KG1 (cell line): ENCODE measurements around the gene HDGFL2.
A peak's percentile ranks its signal among the peaks of the same experiment; 100 is the strongest.

Source experiments
- DNase-seq: peaks from one replicate; lab custom pipeline; 2025; lab: John Stamatoyannopoulos, UW

Gene HDGFL2

DNA sequence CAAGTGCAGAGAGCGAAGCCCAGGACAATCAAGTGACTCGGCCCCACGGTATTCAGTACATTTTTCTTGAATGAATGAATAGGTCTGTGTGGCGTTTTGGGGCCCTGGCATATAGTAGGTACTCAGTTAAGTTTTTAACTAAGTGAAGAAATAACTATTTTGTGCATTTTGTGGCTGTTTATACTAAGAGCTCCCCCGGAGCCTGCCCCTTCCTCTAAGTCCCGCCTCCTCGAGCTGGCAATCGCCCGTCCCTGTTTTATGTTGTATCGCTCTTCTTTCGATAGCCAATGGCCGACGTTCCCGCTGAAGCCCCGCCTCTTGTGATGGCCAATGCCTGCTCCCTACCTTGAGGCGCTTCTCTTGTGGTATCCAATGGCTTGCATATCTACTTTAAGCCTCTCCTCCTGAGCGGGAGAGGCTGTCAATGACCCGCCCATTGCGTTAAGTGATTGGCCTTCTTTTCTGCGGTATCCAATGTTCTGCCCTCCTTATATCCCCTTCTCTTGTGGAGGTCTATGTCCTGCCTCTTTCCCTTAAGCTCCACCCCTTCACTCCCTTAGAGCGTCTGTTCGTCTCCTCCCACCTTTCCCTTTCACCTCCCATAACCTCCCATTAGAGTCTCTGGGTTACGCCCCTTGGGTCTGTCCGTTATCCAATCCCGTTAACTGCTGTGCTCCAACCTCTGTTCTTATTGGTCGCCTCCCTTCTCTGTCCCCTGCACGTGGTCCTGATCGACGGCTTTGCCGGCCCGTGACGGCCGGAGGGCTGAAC is 509 bp upstream of the HDGFL2 start:
- peak; percentile 100 for DNase-seq

DNA sequence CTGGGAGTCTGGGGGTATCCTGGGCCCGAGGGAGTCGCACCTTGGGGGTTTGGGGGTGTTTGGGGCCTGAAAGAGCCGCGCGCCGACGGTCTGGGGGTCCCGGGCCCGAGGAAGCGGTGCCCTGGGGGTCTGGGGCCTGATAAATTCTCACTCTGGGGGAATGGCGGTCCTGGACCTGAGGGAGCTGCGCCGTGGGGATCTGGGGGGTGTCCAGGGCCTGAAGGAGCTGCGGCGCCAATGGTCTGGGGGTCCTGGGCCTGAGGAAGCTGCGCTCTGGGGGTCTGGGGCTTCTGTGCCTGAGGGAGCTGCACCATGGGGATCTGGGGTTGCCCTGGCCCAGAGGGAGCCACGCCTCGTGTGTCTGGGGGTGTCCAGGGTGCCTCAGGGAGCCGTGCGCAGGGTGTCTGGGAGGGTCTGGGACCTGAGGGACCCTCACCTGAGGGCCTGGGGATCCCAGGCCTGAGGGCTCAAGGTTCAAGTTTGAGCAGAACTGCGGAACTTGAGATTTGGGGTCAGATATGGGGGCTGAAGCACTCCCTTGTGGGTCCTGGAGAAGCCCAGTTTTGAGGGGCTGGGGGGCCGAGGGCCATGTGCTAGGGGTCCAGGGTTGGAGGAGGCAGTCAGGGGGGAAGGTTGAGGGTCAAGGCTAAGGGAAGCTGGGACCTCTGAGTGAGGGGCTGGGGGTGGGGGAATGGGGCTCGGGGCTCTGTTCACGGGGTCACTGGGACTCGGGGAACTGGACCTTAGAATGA is 1.1 kb downstream of the HDGFL2 start:
- DNase-seq: no peak

DNA sequence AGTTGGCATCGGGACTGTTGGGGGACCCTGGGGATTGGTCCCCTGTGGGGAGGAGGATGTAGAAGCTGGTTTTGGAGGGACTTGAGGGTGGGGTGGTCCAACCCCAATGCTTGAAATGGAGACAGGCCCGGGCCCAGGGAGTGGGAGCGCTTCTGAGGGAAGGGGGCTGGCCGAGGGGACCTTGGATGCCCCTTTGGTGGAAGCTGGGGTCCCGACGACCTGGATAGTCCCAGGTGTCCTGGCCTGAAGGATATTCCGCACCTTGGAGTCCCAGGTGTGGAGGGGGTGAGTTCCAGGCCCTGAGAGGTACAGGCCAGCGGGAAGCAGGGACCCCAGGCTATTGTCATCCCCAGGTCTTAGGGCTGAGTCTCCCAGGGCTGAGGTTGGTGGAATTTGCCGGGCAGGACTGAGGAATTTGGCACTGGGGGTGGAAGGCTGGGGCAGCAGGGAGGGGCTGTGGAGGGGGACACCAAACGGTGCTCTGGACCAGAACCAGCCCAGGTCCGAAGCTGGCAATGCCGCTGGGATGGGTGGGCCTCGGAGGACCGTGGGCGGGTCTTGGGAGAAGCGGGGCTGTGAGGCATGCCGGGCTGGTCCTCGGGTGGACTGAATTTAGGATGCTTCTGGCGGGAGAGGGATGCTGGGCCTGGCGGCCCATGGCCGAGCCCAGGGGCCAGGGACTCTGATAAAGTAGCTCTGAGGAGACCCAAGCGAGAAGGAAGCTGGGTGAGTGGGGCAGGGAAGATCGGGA is 1.8 kb downstream of the HDGFL2 start:
- no peak for DNase-seq

DNA sequence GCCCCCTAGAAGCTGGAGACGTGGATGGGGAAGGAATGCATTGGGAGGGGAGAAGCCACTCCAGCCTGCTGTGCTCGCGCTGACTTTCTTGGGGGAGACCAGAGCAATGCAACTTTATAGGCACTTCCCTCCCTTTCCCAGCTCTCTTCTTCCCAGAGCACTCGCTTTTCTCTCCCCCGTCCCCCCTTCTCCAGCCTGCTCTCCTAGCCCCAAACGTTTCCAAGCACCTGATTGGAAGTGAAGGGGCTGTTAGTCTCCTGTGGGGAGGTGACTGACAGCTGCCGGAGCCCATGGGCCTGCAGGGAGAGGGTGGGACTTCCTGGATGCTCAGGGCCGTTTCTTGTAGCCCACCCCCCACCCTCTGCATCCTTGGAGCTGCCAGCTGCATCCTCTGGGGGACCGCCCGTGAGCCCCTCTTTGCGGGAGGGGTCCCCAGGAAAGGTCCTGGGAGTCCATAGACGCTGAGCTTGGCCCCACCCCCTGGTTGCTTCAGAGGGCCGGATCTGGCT is 2.5 kb downstream of the HDGFL2 start:
- DNase-seq: no peak

DNA sequence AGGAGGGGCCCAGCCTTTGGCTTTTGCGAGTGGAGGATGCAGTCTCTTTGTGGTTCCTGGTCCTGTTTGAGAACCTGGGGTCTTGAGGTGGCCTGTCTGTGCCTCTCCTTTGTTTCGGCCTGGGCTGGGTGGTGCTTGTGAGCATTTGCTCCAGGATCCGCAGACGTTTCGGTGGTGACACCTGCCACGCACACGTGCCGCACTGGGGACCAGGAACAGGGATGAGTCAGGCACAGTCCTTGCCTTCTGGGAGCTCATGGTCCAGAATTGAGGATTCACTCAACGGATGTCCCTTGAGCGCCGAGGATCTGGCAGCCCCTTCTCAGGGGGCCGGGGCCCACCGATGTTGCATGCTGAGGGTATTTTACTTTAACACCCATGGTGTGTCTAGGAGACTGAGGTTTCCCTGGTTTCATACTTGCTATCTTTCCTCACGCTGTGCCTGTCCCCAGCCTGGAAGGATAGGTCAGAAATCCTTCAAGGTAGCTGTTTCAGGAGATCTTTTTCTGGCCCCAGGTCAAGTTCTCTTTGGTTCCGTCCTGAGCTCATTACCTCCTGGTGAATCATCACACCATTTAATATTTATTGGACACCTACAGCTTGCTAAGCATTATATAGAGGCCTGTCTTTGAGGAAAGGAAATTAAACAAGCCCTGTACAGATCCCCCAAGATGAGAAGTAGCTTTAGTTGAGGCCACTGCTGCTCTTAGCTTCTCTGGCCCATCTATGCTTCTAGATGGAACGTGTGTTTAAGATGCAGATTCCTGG is 5.1 kb downstream of the HDGFL2 start:
- no peak for DNase-seq

DNA sequence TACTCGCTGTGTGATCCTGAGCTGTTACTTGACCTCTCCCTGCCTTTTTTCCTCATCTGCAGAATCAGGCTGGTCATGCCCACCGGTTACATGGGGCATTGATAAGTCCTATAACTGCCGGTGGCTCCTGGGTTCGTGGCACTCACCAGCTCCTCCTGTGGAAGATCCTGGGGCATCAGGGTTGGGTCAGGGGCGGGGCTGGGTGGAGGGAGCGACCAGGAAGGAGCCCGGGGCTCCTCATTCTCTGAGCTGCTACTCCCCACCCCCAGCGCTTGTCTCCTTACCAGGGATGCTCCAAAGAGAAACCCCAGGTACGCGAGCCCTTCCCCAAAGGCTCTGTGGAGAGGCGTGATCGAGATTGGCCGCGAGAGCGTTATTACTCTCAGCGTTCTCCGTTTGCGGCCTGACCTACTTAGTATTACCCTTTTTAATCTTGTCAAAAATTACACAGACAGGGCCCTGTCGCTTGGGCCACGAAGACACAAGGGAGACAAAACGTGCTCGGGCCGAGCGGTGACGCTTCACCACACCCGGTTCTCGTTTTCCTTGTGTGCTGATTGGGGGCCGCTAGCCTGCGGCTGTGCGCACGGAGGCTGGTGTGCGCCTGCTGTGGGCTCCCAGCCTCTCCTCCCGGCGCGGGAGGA is 10.7 kb downstream of the HDGFL2 start:
- DNase-seq: no peak

DNA sequence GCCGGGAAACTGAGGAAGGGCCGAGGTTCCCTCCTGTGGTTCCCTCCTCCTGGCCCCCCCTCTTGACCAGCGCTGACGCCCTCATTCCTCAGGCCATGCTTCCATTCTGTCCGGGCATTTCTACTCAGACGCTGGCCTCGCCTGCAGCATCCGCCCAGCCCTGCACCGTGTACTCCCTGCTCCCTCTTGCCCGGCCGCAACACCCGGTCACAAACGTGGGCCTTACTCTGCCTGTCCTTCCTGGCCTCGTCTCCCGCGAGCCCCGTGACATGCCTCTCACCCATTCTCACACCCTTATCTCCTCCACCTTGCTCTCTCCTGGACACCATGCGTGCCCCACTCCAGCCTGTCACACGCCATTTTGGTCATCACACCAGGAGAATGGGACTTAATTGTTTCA is 11.3 kb downstream of the HDGFL2 start:
- no peak for DNase-seq

DNA sequence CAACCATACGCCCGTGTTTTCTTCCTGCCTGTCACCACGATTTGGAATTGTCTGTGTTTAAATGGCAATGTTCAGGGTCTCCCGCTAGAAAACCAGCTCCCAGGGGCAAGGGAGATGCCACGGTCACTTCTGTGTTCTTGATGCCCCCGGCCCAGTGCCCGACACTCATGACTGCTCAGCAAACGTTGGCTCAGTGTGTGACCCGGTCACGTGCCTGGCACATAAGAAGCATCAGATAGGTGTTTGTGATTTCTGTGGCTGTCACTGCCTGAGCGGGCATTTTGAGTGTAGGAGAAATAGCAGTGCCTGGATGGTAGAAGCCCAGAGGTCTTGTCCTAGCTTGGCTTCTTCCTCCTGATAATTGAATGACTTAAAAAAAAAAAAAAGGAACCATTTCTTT is 15.5 kb downstream of the HDGFL2 start:
- no peak for DNase-seq

DNA sequence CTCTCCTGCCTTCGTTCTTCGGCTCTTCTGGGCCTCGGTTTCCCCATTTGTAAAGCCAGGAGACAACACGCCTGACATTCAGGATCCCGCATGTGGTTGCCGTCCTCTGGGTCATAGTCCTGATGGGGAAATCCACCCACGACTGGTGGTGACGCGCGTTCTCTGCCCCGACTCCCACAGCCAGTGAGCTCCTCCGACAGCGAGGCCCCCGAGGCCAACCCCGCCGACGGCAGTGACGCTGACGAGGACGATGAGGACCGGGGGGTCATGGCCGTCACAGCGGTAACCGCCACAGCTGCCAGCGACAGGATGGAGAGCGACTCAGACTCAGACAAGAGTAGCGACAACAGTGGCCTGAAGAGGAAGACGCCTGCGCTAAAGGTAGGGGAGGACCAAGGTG is 16.4 kb downstream of the HDGFL2 start:
- DNase-seq: no peak

DNA sequence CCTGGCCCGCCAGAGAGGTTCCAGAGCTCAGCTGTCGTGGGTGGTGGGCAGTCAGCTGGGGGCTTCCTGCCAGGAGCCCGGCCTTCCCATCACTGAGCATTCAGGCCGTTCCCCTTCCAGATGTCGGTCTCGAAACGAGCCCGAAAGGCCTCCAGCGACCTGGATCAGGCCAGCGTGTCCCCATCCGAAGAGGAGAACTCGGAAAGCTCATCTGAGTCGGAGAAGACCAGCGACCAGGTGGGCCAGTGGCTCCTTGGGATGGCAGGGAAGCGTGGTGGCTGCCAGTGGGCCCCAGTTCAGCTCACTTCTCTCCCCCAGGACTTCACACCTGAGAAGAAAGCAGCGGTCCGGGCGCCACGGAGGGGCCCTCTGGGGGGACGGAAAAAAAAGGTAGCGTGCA is 19.3 kb downstream of the HDGFL2 start:
- DNase-seq: no peak

DNA sequence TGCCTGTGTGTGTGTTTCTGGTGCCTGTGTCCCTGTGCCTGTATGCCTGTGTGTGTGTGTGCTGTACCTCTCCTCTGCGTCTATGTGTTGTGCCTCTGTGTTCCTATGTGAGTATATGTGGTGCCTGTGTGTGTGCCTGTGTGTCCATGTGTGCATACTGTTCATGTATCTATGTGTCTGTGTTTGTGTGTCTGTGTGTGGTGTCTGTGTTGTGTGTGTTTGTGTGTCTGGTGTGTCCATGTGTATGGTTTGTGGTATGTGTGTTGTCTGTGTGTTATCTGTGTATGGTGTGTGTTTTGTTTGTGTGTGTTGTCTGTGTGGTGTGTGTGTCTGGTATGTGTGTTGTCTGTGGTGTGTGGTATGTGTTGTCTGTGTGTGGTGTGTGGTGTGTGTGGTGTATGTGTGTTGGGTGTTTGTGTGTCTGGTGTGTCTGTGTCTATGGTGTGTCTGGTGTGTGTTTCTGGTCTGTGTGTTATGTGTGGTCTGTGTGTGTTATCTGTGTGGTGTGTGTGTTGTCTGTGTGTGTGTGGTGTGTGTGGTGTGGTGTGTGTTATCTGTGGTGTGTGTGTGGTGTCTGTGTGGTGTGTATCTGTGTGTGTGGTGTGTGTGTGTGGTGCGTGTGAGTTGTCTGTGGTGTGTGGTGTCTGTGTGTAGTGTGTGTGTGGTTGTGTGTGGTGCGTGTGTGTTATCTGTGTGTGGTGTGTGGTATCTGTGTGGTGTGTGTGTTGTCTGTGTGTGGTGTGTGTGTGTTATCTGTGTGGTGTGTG is 20.4 kb downstream of the HDGFL2 start:
- no peak for DNase-seq

DNA sequence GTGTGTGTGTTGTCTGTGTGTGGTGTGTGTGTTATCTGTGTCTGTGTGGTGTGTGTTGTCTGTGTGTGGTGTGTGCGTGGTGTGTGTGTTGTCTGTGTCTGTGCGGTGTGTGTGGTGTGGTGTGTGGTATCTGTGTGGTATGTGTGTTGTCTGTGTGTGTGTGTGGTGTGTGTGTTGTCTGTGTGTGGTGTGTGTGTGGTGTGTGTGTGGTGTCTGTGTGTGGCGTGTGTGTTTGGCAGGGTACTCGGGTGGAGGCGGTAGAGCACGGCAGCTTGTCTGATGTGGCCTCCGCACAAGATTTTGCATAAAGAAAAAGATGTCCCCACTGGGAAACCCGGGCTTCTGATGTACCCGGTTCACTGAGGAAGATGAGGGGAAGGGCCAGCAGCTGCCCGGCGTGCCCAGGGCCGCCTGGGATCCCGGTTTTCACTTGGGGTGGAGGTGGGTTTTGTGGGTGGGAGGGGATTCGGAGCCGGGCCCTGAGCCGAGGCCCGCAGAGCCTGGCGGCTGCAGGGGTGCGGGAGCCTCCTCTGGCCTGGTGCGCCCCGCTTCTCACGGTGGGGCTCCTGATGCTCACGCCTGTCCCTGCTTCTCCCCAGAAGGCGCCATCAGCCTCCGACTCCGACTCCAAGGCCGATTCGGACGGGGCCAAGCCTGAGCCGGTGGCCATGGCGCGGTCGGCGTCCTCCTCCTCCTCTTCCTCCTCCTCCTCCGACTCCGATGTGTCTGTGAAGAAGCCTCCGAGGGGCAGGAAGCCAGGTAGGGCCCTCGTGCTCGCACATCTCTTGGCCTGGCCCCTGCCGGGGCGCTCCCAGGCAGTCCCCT is 21.2 kb downstream of the HDGFL2 start:
- no peak for DNase-seq

DNA sequence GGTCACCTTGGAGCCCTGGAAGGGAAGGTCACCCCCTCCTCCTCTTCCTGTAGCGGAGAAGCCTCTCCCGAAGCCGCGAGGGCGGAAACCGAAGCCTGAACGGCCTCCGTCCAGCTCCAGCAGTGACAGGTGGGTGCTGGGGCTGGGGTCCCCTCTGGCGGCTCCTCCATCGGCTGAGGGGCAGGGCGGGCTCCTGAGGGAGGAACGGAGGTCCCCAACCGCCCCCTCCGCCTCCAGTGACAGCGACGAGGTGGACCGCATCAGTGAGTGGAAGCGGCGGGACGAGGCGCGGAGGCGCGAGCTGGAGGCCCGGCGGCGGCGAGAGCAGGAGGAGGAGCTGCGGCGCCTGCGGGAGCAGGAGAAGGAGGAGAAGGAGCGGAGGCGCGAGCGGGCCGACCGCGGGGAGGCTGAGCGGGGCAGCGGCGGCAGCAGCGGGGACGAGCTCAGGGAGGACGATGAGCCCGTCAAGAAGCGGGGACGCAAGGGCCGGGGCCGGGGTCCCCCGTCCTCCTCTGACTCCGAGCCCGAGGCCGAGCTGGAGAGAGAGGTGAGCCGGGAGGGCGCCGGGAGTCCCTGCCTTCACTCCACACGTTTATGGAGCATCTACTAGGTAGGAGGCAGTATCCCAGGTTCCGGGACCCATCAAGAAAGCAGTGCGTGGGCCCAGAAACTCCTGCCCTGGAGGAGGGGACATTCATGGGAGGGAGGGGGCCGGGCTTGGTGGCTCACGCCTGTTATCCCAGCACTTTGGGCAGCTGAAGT is 22.0 kb downstream of the HDGFL2 start:
- DNase-seq: no peak

DNA sequence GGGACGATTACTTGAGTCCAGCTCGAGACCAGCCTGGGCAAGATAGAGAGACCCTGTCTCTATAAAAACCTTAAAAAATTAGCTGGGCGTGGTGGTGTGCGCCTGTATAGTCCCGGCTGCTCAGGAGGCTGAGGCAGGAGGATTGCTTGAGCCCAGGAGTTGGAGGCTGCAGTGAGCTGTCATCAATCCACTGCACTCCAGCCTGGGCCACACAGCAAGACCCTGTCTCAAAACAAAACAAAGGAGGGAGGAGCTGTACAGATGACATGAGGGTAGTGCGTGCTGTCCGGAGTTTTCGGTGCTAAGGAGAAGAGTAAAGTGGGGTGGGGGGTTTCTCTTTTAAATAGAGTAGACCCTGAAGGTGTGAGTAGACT is 22.6 kb downstream of the HDGFL2 start:
- DNase-seq: no peak

DNA sequence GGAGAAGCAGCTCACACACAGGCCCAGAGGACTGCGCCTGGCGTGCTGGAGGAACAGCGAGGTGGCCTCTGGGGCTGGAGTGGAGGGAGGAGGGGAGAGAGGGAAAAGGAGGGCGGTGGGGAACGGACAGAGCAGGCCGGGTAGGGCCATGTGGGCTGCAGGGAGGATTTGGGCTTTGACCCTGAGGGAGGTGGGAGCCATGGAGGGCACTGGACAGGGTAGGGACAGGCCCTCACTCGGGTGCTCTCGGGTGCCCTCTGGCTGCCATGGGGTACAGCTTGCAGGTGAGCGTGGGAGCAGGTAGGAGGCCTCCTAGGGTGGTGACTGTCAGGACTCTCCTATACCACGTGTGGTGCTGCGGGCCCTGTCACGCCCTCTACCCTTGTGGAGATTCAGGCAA is 23.4 kb downstream of the HDGFL2 start:
- no peak for DNase-seq

DNA sequence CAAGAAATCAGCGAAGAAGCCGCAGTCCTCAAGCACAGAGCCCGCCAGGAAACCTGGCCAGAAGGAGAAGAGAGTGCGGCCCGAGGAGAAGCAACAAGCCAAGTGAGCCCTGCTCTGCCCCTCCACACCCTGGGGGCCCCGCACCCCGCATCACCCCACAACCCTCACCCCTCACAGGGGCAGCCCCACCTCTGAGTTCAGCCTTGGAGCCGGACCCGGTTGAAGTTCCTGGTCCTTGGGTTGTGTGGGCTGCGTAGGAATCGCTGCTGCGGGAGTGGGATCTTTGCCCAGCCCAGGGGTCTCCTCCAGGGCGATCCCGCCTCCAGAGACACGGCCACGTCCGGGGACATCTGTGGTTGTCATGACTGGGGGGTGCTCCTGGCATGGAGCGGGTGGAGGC is 24.2 kb downstream of the HDGFL2 start:
- DNase-seq: no peak

DNA sequence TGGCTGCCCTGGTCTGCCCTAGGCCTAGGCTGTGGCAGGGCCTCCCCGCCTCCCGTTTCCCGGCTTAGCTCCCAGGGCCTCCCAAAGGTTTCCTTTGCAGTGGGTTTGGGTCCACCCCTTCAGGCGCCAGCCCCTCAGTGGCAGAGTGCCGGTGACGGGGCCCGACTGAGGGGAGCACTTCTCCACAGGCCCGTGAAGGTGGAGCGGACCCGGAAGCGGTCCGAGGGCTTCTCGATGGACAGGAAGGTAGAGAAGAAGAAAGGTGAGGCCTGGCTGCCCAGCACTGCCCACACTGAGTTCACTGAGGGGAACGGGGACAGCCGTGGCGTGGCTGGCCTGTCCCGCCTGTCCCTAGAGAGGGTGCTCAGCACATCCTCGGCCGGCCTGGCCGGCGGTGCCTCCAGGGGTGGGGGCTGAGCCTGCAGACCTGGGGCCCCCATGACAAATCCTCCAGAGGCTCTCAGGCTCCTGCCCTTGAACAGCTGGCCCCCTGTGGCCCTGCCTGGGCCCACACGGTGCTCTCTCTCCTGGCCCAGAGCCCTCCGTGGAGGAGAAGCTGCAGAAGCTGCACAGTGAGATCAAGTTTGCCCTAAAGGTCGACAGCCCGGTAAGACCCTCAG is 25.8 kb downstream of the HDGFL2 start:
- DNase-seq: no peak

DNA sequence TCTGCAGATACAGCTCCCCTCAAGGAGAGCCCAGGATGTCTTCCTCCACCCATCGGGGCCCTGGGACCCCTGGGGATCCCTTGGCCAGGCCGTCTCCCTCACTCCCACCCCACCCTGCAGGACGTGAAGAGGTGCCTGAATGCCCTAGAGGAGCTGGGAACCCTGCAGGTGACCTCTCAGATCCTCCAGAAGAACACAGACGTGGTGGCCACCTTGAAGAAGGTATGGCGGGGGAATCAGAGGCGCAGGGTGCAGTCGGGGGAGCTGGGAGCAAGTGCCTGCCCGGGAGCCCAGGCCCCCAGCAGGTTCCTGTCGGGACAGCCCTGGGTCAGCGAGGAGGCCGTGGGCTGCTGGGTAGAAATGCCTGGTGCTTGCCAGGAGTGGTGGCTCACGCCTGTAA is 26.6 kb downstream of the HDGFL2 start:
- no peak for DNase-seq

DNA sequence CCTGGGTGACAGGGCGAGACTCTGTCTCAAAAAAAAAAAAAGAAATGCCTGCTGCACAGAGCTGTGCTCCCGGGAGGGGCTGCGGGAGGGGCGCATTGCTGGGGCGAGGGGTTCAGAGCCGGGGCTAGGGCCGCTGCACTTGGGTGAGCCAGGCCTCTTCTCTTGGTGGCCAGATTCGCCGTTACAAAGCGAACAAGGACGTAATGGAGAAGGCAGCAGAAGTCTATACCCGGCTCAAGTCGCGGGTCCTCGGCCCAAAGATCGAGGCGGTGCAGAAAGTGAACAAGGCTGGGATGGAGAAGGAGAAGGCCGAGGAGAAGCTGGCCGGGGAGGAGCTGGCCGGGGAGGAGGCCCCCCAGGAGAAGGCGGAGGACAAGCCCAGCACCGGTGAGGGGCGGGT is 27.2 kb downstream of the HDGFL2 start:
- no peak for DNase-seq
